ENCODE measurements around the gene TFG. TPM values are rescaled to one million over a fixed set of nuclear protein-coding genes. Genes with fewer than 3 reads are reported as not detected.

The TFG gene
- total and polyA plus RNA-seq, 9 of the 15 experiments (the other 6 are each of a cell fraction or from before 2014, with no cell fraction given): 31.8 to 143 (median 57.8) TPM

DNA sequence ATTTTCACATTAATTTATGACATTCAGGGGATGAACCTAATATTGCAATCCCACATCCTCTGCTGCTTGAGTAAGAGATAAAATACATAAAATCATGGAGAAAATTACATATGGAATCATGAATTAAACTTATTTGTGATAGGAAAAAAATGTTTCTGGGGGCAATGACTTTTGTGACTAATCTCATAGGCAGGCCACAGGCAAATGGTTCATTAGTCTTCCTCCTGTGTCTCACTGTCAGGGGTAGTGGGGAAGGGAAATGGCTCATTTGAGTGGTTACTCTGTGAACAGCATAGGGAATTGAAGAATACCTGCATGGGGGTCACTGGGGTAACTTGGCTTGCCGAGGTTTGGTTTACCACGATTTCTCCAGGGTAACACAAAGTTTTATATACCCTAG is 72.0 kb downstream of the TFG start:
- no peaks in the 10 kb centered on the region for H3K27me3 ChIP-seq (ENCODE audit: control insufficient read depth in 2 of 2, insufficient read depth in 2 of 2, low read length in 2 of 2)
- in situ Hi-C loops (cut with MboI) (no loop called here), intact Hi-C loops (cut with micrococcal nuclease) (no loop called here)
- no peak overlapping the region for H3K4me3 ChIP-seq
- TF ChIP-seq, protein P1, sequence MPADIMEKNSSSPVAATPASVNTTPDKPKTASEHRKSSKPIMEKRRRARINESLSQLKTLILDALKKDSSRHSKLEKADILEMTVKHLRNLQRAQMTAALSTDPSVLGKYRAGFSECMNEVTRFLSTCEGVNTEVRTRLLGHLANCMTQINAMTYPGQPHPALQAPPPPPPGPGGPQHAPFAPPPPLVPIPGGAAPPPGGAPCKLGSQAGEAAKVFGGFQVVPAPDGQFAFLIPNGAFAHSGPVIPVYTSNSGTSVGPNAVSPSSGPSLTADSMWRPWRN (IDR thresholded peaks at IDR 0.05; ENCODE audit: low read depth): no peak
- no peak overlapping the region for H2AFZ ChIP-seq (ENCODE audit: low read depth, low read length)
- H3K9me3 ChIP-seq (replicated peaks; ENCODE audit: control insufficient read depth, insufficient read depth, low read depth, low read length): no peaks in the 10 kb centered on the region
- no TSS peak for BruUV-seq (replicated peaks)
- no peaks in the 10 kb centered on the region for H3K79me2 ChIP-seq (ENCODE audit: control insufficient read depth, insufficient read depth, low read length)
- ChIA-PET CTCF (ENCODE audit: low intra/inter-chr PET ratio) (no interaction called here), POLR2A (no interaction called here)
- H3K4me2 ChIP-seq (ENCODE audit: insufficient read depth, low read length): no peak overlapping the region
- no peaks in the 10 kb centered on the region for H4K20me1 ChIP-seq (replicated peaks; ENCODE audit: control insufficient read depth, insufficient read depth, low read length)
- no peaks in the 10 kb centered on the region for H3K4me1 ChIP-seq (replicated peaks in 1 of 2; ENCODE audit: control insufficient read depth in 2 of 2, insufficient read depth in 2 of 2, low read length in 2 of 2)
- no peak overlapping the region for H3K9ac ChIP-seq (ENCODE audit: insufficient read depth in 1 of 2, low read depth in 2 of 2, low read length in 2 of 2)
- no peaks in the 10 kb centered on the region for H3K36me3 ChIP-seq (ENCODE audit: control insufficient read depth, insufficient read depth, low read length)
- no peak for FAIRE-seq
- 4% methylated on average over 2 of the region's 2 CpGs for WGBS (ENCODE audit: insufficient coverage, low coverage, missing lambda C conversion rate)
- DNase-seq (ENCODE audit: extremely low read depth in 1 of 4, low spot score in 3 of 4): no peak
- H3K27ac ChIP-seq (ENCODE audit: extremely low read depth, low read depth, low read length): no peak overlapping the region
- ATAC-seq: no peak
- no peaks in the 10 kb centered on the region for H3K9me1 ChIP-seq (ENCODE audit: control insufficient read depth, insufficient read depth, low read length)

DNA sequence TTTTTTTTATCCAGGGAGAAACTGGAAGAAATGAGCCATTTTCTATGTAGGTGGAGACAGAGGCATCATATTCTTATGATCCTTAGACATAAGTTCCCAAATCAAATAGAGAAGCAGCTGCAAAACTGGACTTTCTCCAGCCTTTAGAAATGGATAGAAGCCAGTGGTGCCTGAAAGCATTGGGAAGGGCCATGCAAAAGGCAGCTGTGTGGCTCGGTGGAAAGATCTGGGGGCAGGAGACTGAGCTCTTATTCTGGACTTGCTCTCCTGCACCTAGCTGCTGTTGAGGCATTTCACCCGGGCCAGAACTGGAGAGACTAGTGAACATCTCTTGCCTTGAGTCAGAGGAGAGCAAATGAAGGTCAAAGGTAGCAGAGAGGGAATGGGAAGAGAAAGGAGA is 73.1 kb downstream of the TFG start:
- Histone ChIP-seq H3K79me2 (ENCODE audit: control insufficient read depth, insufficient read depth, low read length) (no peaks in the 10 kb centered on the region), H3K4me3 (no peak overlapping the region), H3K9me3 (replicated peaks; ENCODE audit: control insufficient read depth, insufficient read depth, low read depth, low read length) (no peaks in the 10 kb centered on the region), H2AFZ (ENCODE audit: low read depth, low read length) (no peak overlapping the region), H3K36me3 (ENCODE audit: control insufficient read depth, insufficient read depth, low read length) (no peaks in the 10 kb centered on the region), H3K27me3 (ENCODE audit: control insufficient read depth in 2 of 2, insufficient read depth in 2 of 2, low read length in 2 of 2) (no peaks in the 10 kb centered on the region), H3K4me2 (ENCODE audit: insufficient read depth, low read length) (no peak overlapping the region), H4K20me1 (replicated peaks; ENCODE audit: control insufficient read depth, insufficient read depth, low read length) (no peaks in the 10 kb centered on the region), H3K9ac (ENCODE audit: insufficient read depth in 1 of 2, low read depth in 2 of 2, low read length in 2 of 2) (no peak overlapping the region), H3K9me1 (ENCODE audit: control insufficient read depth, insufficient read depth, low read length) (no peaks in the 10 kb centered on the region), H3K4me1 (replicated peaks in 1 of 2; ENCODE audit: control insufficient read depth in 2 of 2, insufficient read depth in 2 of 2, low read length in 2 of 2) (no peaks in the 10 kb centered on the region), H3K27ac (ENCODE audit: extremely low read depth, low read depth, low read length) (no peak overlapping the region)
- 0% methylated on average over 2 of the region's 2 CpGs for WGBS (ENCODE audit: insufficient coverage, low coverage, missing lambda C conversion rate)
- no TSS peak for BruUV-seq (replicated peaks)
- TF ChIP-seq RFX5 (IDR thresholded peaks at IDR 0.05; ENCODE audit: low read depth, low read length) (no peak), ZNF586 (CRISPR knock-in tag; conservative IDR thresholded peaks at IDR 0.05) (no peak), NR1H2 (CRISPR knock-in tag; IDR thresholded peaks at IDR 0.05) (no peak), TCFL5 (CRISPR knock-in tag; conservative IDR thresholded peaks at IDR 0.05) (no peak), ESRRB (CRISPR knock-in tag; IDR thresholded peaks at IDR 0.05; ENCODE audit: borderline replicate concordance) (no peak)
- TF ChIP-seq, protein P2, sequence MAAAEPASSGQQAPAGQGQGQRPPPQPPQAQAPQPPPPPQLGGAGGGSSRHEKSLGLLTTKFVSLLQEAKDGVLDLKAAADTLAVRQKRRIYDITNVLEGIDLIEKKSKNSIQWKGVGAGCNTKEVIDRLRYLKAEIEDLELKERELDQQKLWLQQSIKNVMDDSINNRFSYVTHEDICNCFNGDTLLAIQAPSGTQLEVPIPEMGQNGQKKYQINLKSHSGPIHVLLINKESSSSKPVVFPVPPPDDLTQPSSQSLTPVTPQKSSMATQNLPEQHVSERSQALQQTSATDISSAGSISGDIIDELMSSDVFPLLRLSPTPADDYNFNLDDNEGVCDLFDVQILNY (CRISPR knock-in tag; IDR thresholded peaks at IDR 0.05): no peak
- ATAC-seq (no peak), DNase-seq (ENCODE audit: extremely low read depth in 1 of 4, low spot score in 3 of 4) (no peak), FAIRE-seq (no peak)
- ChIA-PET POLR2A (interaction anchor here (0.7 kb wide), 1 partner anchor 19 kb away, joined by 3 read pairs; no protein-coding TSS in a partner anchor), CTCF (ENCODE audit: low intra/inter-chr PET ratio) (no interaction called here)
- in situ Hi-C loops (cut with MboI): no loop called here
- intact Hi-C loops (cut with micrococcal nuclease): no loop called here
